IMR-90 (cell line): ENCODE measurements around the gene HDAC8. TPM values are rescaled to one million over a fixed set of nuclear protein-coding genes. Genes with fewer than 3 reads are reported as not detected.

Experiments used
- ATAC-seq: fragments of 200-7000 bp; cut with Tn5 transposase; 2 replicates; pipeline ENCODE4 v1.9.1; 2020; ENCODE audit warnings: low read depth, mild to moderate bottlenecking, moderate library complexity
- BruUV-seq: library from RNA; stranded (reverse); fragments of 400-500 nt; replicated peaks from 2 replicates; lab custom pipeline; 2021; lab: Mats Ljungman, UMichigan
- CTCF ChIA-PET: fragments of 300-600 bp; formaldehyde crosslinking; extraction: SDS; loops from one replicate; lab custom pipeline; 2021; ENCODE audit warnings: antibody characterized with exemption; lab: Yijun Ruan, JAX
- POLR2A ChIA-PET: fragments of 300-600 bp; sonication (Branson Sonifier 250); formaldehyde crosslinking; loops from one replicate; lab custom pipeline; 2022; ENCODE audit warnings: antibody characterized with exemption; ENCODE audit not compliant: unreplicated experiment; lab: Charles Lee
- DNase-seq: peaks from one replicate; pipeline ENCODE4 v3.0.0; 2013
- H2AFZ ChIP-seq: replicated peaks from 2 replicates; pipeline ENCODE3; 2013; ENCODE audit warnings: low read length, mild to moderate bottlenecking; ENCODE audit not compliant: poor library complexity
- H2AK5ac ChIP-seq: 2 replicates; pipeline ENCODE4 v1.6.1; 2013; ENCODE audit warnings: low read depth, low read length, inconsistent platforms
- H2AK9ac ChIP-seq: replicated peaks from 2 replicates; pipeline ENCODE3; 2013; ENCODE audit warnings: mild to moderate bottlenecking, low read depth, low read length, moderate library complexity; ENCODE audit not compliant: poor library complexity
- H2BK120ac ChIP-seq: 2 replicates; pipeline ENCODE4 v1.6.1; 2013; ENCODE audit warnings: low read depth, low read length, inconsistent platforms
- H2BK15ac ChIP-seq: 3 replicates; pipeline ENCODE4 v1.6.1; 2013; ENCODE audit warnings: low read depth, low read length, inconsistent platforms
- H2BK20ac ChIP-seq: 2 replicates; pipeline ENCODE4 v1.6.1; 2013; ENCODE audit warnings: low read depth, mild to moderate bottlenecking, inconsistent platforms, low read length, moderate library complexity
- H2BK5ac ChIP-seq: 2 replicates; pipeline ENCODE4 v1.6.1; 2013; ENCODE audit warnings: mild to moderate bottlenecking, low read depth, low read length, inconsistent platforms; ENCODE audit not compliant: poor library complexity, severe bottlenecking
- H3K14ac ChIP-seq: replicated peaks from 2 replicates; pipeline ENCODE4 v1.6.1; 2013; ENCODE audit warnings: low read depth, low read length, inconsistent platforms
- H3K18ac ChIP-seq: 2 replicates; pipeline ENCODE4 v1.6.1; 2013; ENCODE audit warnings: low read depth, low read length, control low read depth
- H3K23ac ChIP-seq: 2 replicates; pipeline ENCODE4 v1.6.1; 2013; ENCODE audit warnings: low read depth, low read length, inconsistent platforms
- H3K27ac ChIP-seq: 2 replicates; pipeline ENCODE4 v1.5.1; 2013; ENCODE audit warnings: mild to moderate bottlenecking, control low read depth, low read length; ENCODE audit not compliant: insufficient read depth
- H3K27me3 ChIP-seq: 2 replicates; pipeline ENCODE4 v1.6.1; 2013; ENCODE audit warnings: low read length; ENCODE audit not compliant: control insufficient read depth, insufficient read depth
- H3K36me3 ChIP-seq: 2 replicates; pipeline ENCODE4 v1.6.1; 2013; ENCODE audit warnings: low read length, mixed read lengths; ENCODE audit not compliant: control insufficient read depth, insufficient read depth
- H3K4ac ChIP-seq: 2 replicates; pipeline ENCODE4 v1.6.1; 2013; ENCODE audit warnings: low read depth, low read length, inconsistent platforms
- H3K4me1 ChIP-seq: 2 replicates; pipeline ENCODE4 v1.6.1; 2013; ENCODE audit warnings: low read length, mixed read lengths; ENCODE audit not compliant: control insufficient read depth, insufficient read depth
- H3K4me2 ChIP-seq: 2 replicates; pipeline ENCODE4 v1.6.1; 2013; ENCODE audit warnings: low read depth, mild to moderate bottlenecking, control low read depth, low read length, moderate library complexity
- H3K4me3 ChIP-seq: 2 replicates; pipeline ENCODE4 v1.5.1; 2013; ENCODE audit warnings: low read depth, mild to moderate bottlenecking, control low read depth, low read length, moderate library complexity; ENCODE audit not compliant: insufficient read depth
- H3K56ac ChIP-seq: 2 replicates; pipeline ENCODE4 v1.6.1; 2013; ENCODE audit warnings: low read length, inconsistent platforms; ENCODE audit not compliant: insufficient read depth; ENCODE audit errors: extremely low read depth
- H3K79me1 ChIP-seq, 2 experiments: 2 replicates each; pipeline ENCODE4 v1.6.1; 2013; ENCODE audit warnings: low read length in 2 of 2, inconsistent platforms in 1 of 2, low read depth in 1 of 2
- H3K9ac ChIP-seq: 2 replicates; pipeline ENCODE4 v1.6.1; 2013; ENCODE audit warnings: low read depth, low read length, control low read depth
- H3K9me1 ChIP-seq: 2 replicates; pipeline ENCODE4 v1.6.1; 2013; ENCODE audit warnings: low read length, inconsistent platforms; ENCODE audit not compliant: insufficient read depth
- H3K9me3 ChIP-seq: 2 replicates; pipeline ENCODE4 v1.6.1; 2013; ENCODE audit warnings: low read length; ENCODE audit not compliant: control insufficient read depth, insufficient read depth
- H4K20me1 ChIP-seq: 2 replicates; pipeline ENCODE4 v1.6.1; 2013; ENCODE audit warnings: low read length, inconsistent platforms; ENCODE audit not compliant: insufficient read depth
- H4K5ac ChIP-seq: 2 replicates; pipeline ENCODE4 v1.6.1; 2013; ENCODE audit warnings: mild to moderate bottlenecking, low read depth, low read length, control low read depth
- H4K8ac ChIP-seq, 2 experiments: 2 replicates each; pipeline ENCODE4 v1.6.1; 2013; ENCODE audit warnings: low read depth in 2 of 2, low read length in 2 of 2, control low read depth in 1 of 2, inconsistent platforms in 1 of 2
- H4K91ac ChIP-seq: 2 replicates; pipeline ENCODE4 v1.6.1; 2013; ENCODE audit warnings: low read depth, low read length, inconsistent platforms; ENCODE audit not compliant: insufficient read depth
- BHLHE40 ChIP-seq: fragments of 150-350 bp; IDR thresholded peaks from 2 replicates; pipeline ENCODE4 v1.6.1; 2016; ENCODE audit warnings: mild to moderate bottlenecking, low read depth, low read length
- CEBPB ChIP-seq: IDR thresholded peaks from 2 replicates; pipeline ENCODE4 v1.6.1; 2012; ENCODE audit warnings: low read depth, low read length, improper control_type of control experiment
- CHD1 ChIP-seq: IDR thresholded peaks from 2 replicates; pipeline ENCODE4 v1.6.1; 2012; ENCODE audit warnings: low read depth, low read length, improper control_type of control experiment
- CTCF ChIP-seq: conservative IDR thresholded peaks from 2 replicates; pipeline ENCODE4 v1.5.1; 2012; ENCODE audit warnings: mild to moderate bottlenecking, low read depth, low read length, improper control_type of control experiment
- ELK1 ChIP-seq: fragments of 150-350 bp; IDR thresholded peaks from 2 replicates; pipeline ENCODE4 v1.6.1; 2016; ENCODE audit warnings: low read depth, mild to moderate bottlenecking, low read length, moderate library complexity, borderline replicate concordance
- FOS ChIP-seq: fragments of 150-350 bp; IDR thresholded peaks from 2 replicates; pipeline ENCODE4 v1.6.1; 2016; ENCODE audit warnings: low read depth, low read length
- MAFK ChIP-seq: IDR thresholded peaks from 2 replicates; pipeline ENCODE4 v1.6.1; 2012; ENCODE audit warnings: low read depth, low read length, improper control_type of control experiment
- MAZ ChIP-seq: IDR thresholded peaks from 2 replicates; pipeline ENCODE4 v1.6.1; 2012; ENCODE audit warnings: low read depth, mild to moderate bottlenecking, low read length, improper control_type of control experiment, moderate library complexity, borderline replicate concordance
- MXI1 ChIP-seq: IDR thresholded peaks from 2 replicates; pipeline ENCODE4 v1.6.1; 2012; ENCODE audit warnings: low read depth, mild to moderate bottlenecking, low read length, moderate library complexity, borderline replicate concordance
- NFE2L2 ChIP-seq: fragments of 150-350 bp; IDR thresholded peaks from 2 replicates; pipeline ENCODE4 v1.6.1; 2016; ENCODE audit warnings: low read depth, mild to moderate bottlenecking, low read length
- POLR2A ChIP-seq: IDR thresholded peaks from 2 replicates; pipeline ENCODE4 v1.6.1; 2012; ENCODE audit warnings: mild to moderate bottlenecking, low read depth, low read length
- RAD21 ChIP-seq: IDR thresholded peaks from 2 replicates; pipeline ENCODE4 v1.6.1; 2012; ENCODE audit warnings: low read length, improper control_type of control experiment
- RCOR1 ChIP-seq: IDR thresholded peaks from 2 replicates; pipeline ENCODE4 v1.6.1; 2012; ENCODE audit warnings: mild to moderate bottlenecking, low read length, improper control_type of control experiment; ENCODE audit not compliant: insufficient replicate concordance
- RFX5 ChIP-seq: IDR thresholded peaks from 2 replicates; pipeline ENCODE4 v1.8.0; 2012; ENCODE audit warnings: low read depth, mild to moderate bottlenecking, low read length, moderate library complexity
- SMC3 ChIP-seq: fragments of 150-350 bp; IDR thresholded peaks from 2 replicates; pipeline ENCODE4 v1.6.1; 2016; ENCODE audit warnings: low read depth, mild to moderate bottlenecking, antibody characterized with exemption, low read length, moderate library complexity
- USF2 ChIP-seq: fragments of 150-350 bp; IDR thresholded peaks from 2 replicates; pipeline ENCODE4 v1.6.1; 2017; ENCODE audit warnings: mild to moderate bottlenecking, antibody characterized with exemption, low read length, low read depth
- dilution Hi-C: fragments of 300-500 bp; cut with HindIII; formaldehyde crosslinking; loops from one replicate; pipeline ENCODE4 v1.14.3; 2018; ENCODE audit warnings: low sequenced_read_pairs; ENCODE audit not compliant: unreplicated experiment
- in situ Hi-C: fragments of 300-500 bp; cut with MboI; formaldehyde crosslinking; loops from 3 replicates; pipeline ENCODE4 v1.14.3; 2019; ENCODE audit warnings: low sequenced_read_pairs, inconsistent platforms, mixed read lengths
- intact Hi-C: fragments of 100-400 bp; cut with micrococcal nuclease; formaldehyde crosslinking; loops from 2 replicates; pipeline ENCODE4 v1.10.0; 2022
- polyA plus RNA-seq, 3 experiments: library from polyadenylated mRNA; depleted of rRNA; stranded (reverse); fragments of >200 nt; gene quantifications; 2 replicates each; pipeline ENCODE4 v1.2.3, GENCODE V29; 2012; ENCODE audit warnings: low replicate concordance in 1 of 3
- total RNA-seq: library from RNA; depleted of rRNA; stranded (reverse); fragments of >200 nt; gene quantifications from 2 replicates; pipeline ENCODE4 v1.2.3, GENCODE V29; 2012

The HDAC8 gene
- total and polyA plus RNA-seq, 2 of the 4 experiments (the other 2 are of a cell fraction), result 16.1 to 28.5 TPM

GRCh38 chrX:72399816-72400215 lies 172.8 kb downstream of the HDAC8 start:
- Histone ChIP-seq H3K4me1 (no peaks in the 10 kb centered on the region), H3K27me3 (peaks cover 6% of the 10 kb centered on the region), H2BK120ac (no peak overlapping the region), H4K20me1 (no peaks in the 10 kb centered on the region), H3K56ac (no peak overlapping the region), H4K91ac (no peak overlapping the region), H3K4ac (no peak overlapping the region), H2AK5ac (no peak overlapping the region), H2AK9ac (no peak overlapping the region), H2BK5ac (no peak overlapping the region), H2AFZ (no peak overlapping the region), H3K79me1 (no peaks in the 10 kb centered on the region), H3K9me3 (no peaks in the 10 kb centered on the region), H3K4me3 (no peak overlapping the region), H4K5ac (no peak overlapping the region), H3K36me3 (no peaks in the 10 kb centered on the region), H3K9ac (no peak overlapping the region), H3K18ac (no peak overlapping the region), H2BK15ac (no peak overlapping the region), H3K23ac (no peak overlapping the region), H4K8ac (no peak overlapping the region), H3K4me2 (no peak overlapping the region), H3K9me1 (no peaks in the 10 kb centered on the region), H3K14ac (no peak overlapping the region), H2BK20ac (no peak overlapping the region), H3K27ac (no peak overlapping the region)
- intact Hi-C loops (no loop called here), in situ Hi-C loops (no loop called here), dilution Hi-C loops (no loop called here)
- no peak for ATAC-seq
- no peak for TF ChIP-seq RAD21
- TF ChIP-seq MAZ, result no peak
- no peak for TF ChIP-seq MXI1
- TF ChIP-seq CHD1, result no peak
- no peak for TF ChIP-seq USF2
- no peak for TF ChIP-seq SMC3
- TF ChIP-seq NFE2L2, result no peak
- no peak for TF ChIP-seq ELK1
- TF ChIP-seq FOS, result no peak
- no peak for TF ChIP-seq RCOR1
- TF ChIP-seq CEBPB, result no peak
- TF ChIP-seq CTCF, result no peak
- no peak for TF ChIP-seq RFX5
- no peak for TF ChIP-seq POLR2A
- TF ChIP-seq BHLHE40, result no peak
- TF ChIP-seq MAFK, result no peak
- ChIA-PET POLR2A (no interaction called here), CTCF (no interaction called here)
- DNase-seq, result no peak
- no TSS peak for BruUV-seq
